ENCODE data around the gene KCNMA1. TPM values are rescaled to one million over a fixed set of nuclear protein-coding genes. Genes with fewer than 3 reads are reported as not detected.

The KCNMA1 gene
- total RNA-seq, 4 donors from 2014 or later = 4.6 to 10.5 (median 7.8) TPM

GRCh38 chr10:77463967-77464745, 173.5 kb downstream of the KCNMA1 start:
- 79% methylated on average over 9 of the region's 9 CpGs for WGBS
- Histone ChIP-seq H3K27me3 (no peaks in the 10 kb centered on the region), H3K27ac (no peak overlapping the region)

GRCh38 chr10:77463499-77463898, 174.1 kb downstream of the KCNMA1 start:
- WGBS = 68% methylated on average over 4 of the region's 4 CpGs
- Histone ChIP-seq H3K4me3 (no peak overlapping the region), H3K9me3 (no peaks in the 10 kb centered on the region), H3K36me3 (no peaks in the 10 kb centered on the region), H3K27ac (no peak overlapping the region), H3K27me3 (no peaks in the 10 kb centered on the region), H3K4me1 (no peaks in the 10 kb centered on the region)
- no peak for DNase-seq (ENCODE audit: low spot score in 2 of 2)
- TF ChIP-seq CTCF (IDR thresholded peaks at IDR 0.05) = no peak
- no peak for TF ChIP-seq EP300 (IDR thresholded peaks at IDR 0.05)
- no peak for TF ChIP-seq POLR2AphosphoS5 (IDR thresholded peaks at IDR 0.05)
- TF ChIP-seq POLR2A (IDR thresholded peaks at IDR 0.05) = no peak

More at GRCh38 chr10:77463967-77464745, 173.5 kb downstream of the KCNMA1 start:
- no peaks in the 10 kb centered on the region for H3K4me1 ChIP-seq
- H3K36me3 ChIP-seq = no peaks in the 10 kb centered on the region
- H3K9me3 ChIP-seq = no peaks in the 10 kb centered on the region
- H3K4me3 ChIP-seq = no peak overlapping the region
- no peak for DNase-seq (ENCODE audit: low spot score in 2 of 2)
- no peak for TF ChIP-seq POLR2AphosphoS5 (IDR thresholded peaks at IDR 0.05)
- TF ChIP-seq POLR2A (IDR thresholded peaks at IDR 0.05) = no peak
- TF ChIP-seq EP300 (IDR thresholded peaks at IDR 0.05) = no peak
- TF ChIP-seq CTCF (IDR thresholded peaks at IDR 0.05) = no peak

- TF ChIP-seq CTCF (IDR thresholded peaks at IDR 0.05) (no peak), POLR2AphosphoS5 (IDR thresholded peaks at IDR 0.05) (no peak), POLR2A (IDR thresholded peaks at IDR 0.05) (no peak)
- Histone ChIP-seq H3K27ac (no peak overlapping the region), H3K9me3 (no peaks in the 10 kb centered on the region), H3K36me3 (no peaks in the 10 kb centered on the region), H3K4me1 (no peaks in the 10 kb centered on the region), H3K4me3 (no peak overlapping the region), H3K27me3 (peaks cover 3% of the 10 kb centered on the region)
- WGBS = 70% methylated on average over 7 of the region's 7 CpGs
- no peak for DNase-seq (ENCODE audit: low spot score in 2 of 2)
Observed at GRCh38 chr10:77461636-77462296, 175.8 kb downstream of the KCNMA1 start.

GRCh38 chr10:77459905-77460304, 177.7 kb downstream of the KCNMA1 start:
- H3K27me3 ChIP-seq = peaks cover 3% of the 10 kb centered on the region
- no peak overlapping the region for H3K4me3 ChIP-seq

More at GRCh38 chr10:77459905-77460304, 177.7 kb downstream of the KCNMA1 start:
- WGBS = 91% methylated on average over 3 of the region's 3 CpGs
- no peaks in the 10 kb centered on the region for H3K9me3 ChIP-seq
- H3K36me3 ChIP-seq = no peaks in the 10 kb centered on the region
- H3K4me1 ChIP-seq = no peaks in the 10 kb centered on the region
- DNase-seq (ENCODE audit: low spot score in 2 of 2) = no peak
- TF ChIP-seq CTCF (IDR thresholded peaks at IDR 0.05) = no peak
- TF ChIP-seq POLR2A (IDR thresholded peaks at IDR 0.05) = no peak
- no peak for TF ChIP-seq POLR2AphosphoS5 (IDR thresholded peaks at IDR 0.05)
- TF ChIP-seq EP300 (IDR thresholded peaks at IDR 0.05) = no peak
- H3K27ac ChIP-seq = no peak overlapping the region
